Fibroblast of pulmonary artery (primary cell): ENCODE data around the gene TMEM132D.

ENCODE experiments used
- DNase-seq: peaks from one replicate; pipeline ENCODE4 v3.0.0-alpha.2; 2010; ENCODE audit warnings: low read depth
- H3K4me3 ChIP-seq: replicated peaks from 2 replicates; pipeline ENCODE4 v1.5.1; 2011; ENCODE audit warnings: low read depth, mild to moderate bottlenecking, control low read depth, low read length, moderate library complexity
- TF ChIP-seq, protein P1 (sequence below): IDR thresholded peaks from 2 replicates; pipeline ENCODE4 v1.5.1; 2011; ENCODE audit warnings: mild to moderate bottlenecking, control low read depth, low read length, inconsistent platforms; ENCODE audit errors: missing control alignments

The TMEM132D gene

DNA sequence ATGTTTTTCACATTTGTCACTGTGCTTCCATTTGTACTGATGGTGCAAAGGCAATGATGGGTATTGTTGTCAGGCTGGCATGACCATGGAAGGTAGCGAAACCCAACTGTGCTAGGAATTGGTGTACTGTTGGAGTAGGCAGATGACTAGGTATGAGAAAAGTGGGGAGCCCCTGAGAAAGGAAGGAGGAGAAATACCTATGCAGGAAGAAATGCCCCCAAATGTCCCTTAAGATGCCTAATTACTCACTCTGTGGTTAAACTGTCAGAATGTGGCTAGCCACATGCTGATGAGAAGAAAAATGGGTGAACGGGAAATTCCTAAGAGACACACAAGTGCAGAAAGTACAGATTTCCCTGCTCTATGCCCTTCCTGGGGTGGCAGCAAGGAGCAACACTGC lies 339.1 kb downstream of the TMEM132D start:
- DNase-seq = no peak
- TF ChIP-seq, protein P1, sequence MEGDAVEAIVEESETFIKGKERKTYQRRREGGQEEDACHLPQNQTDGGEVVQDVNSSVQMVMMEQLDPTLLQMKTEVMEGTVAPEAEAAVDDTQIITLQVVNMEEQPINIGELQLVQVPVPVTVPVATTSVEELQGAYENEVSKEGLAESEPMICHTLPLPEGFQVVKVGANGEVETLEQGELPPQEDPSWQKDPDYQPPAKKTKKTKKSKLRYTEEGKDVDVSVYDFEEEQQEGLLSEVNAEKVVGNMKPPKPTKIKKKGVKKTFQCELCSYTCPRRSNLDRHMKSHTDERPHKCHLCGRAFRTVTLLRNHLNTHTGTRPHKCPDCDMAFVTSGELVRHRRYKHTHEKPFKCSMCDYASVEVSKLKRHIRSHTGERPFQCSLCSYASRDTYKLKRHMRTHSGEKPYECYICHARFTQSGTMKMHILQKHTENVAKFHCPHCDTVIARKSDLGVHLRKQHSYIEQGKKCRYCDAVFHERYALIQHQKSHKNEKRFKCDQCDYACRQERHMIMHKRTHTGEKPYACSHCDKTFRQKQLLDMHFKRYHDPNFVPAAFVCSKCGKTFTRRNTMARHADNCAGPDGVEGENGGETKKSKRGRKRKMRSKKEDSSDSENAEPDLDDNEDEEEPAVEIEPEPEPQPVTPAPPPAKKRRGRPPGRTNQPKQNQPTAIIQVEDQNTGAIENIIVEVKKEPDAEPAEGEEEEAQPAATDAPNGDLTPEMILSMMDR = no peak
- no peak overlapping the region for H3K4me3 ChIP-seq

DNA sequence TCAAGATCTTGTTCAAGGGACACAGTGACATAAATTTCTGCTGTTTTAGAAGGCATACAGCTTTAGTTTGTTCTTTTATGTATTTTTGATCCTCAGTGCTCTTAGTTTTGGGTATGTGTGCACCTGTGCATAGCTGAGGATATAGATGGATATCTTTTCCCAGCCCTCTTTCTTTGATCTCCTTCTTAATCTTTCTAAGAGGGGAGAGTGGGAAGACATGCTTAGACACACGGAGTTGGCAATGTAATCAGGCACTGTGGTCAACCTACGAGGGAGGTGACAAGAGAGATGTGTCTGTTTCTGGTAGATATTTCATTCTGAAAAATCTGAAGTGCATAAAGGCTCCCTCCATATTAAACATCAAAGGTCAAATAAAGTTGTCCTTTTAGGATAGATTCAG lies 340.6 kb downstream of the TMEM132D start:
- no peak overlapping the region for H3K4me3 ChIP-seq
- no peak for DNase-seq
- TF ChIP-seq, protein P1 = no peak

DNA sequence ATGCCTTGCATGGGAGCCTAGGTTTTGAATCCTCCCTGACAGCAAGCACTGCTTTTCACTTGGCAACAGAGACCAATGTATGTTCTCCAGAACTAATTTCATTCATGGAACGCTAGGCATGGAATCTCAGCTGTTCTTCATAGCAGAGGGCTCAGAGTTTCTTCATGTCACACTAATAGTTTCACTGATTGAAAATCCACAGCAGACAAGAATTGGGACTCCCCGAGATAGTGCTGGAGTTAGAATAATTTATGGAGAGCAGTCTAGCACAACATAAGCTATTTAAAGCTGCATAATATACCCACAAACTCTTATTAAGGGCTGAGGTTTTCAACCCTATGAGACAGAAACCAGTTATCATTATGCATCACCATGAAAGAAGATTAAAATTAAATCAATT lies 342.5 kb downstream of the TMEM132D start:
- DNase-seq = no peak
- no peak overlapping the region for H3K4me3 ChIP-seq
- TF ChIP-seq, protein P1 = no peak

DNA sequence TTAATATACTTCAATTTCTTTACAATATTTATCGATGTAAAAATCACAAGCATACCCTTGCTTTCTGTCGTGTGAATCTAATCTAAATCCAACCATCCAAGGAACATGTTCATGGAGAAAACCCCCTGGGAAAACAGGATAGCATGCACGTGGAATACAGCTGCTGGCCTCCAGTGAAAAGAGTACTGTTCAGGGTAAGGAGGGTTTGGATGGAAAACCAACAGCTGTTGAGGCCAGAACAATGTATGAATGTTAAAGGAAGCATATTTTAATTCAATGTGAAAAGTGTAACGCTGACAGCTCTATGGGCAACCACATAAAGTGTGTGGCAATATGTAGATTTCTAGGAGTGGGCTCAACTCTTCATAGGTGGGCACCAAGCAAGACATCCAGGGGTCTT lies 344.0 kb downstream of the TMEM132D start:
- no peak for DNase-seq
- TF ChIP-seq, protein P1 = no peak
- H3K4me3 ChIP-seq = no peak overlapping the region

DNA sequence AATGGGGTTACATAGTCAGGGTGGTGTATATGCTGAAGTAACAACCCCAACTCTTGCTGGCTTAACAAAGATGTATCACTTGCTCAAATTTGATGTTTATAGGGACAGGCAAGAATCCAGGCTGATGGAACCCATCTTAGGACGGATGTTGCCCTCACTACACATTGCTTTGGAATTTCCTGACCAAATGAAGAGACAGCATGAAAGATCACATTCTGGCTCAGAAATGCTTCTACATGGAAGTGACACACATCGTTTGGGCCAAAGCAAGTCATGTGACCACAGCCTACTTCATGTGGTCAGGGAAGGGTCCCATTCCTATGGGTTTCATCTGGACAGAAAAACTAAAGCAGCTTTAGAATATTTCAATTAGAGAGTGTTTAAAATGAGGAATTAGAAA lies 345.8 kb downstream of the TMEM132D start:
- TF ChIP-seq, protein P1 = no peak
- H3K4me3 ChIP-seq = no peak overlapping the region
- DNase-seq = no peak

DNA sequence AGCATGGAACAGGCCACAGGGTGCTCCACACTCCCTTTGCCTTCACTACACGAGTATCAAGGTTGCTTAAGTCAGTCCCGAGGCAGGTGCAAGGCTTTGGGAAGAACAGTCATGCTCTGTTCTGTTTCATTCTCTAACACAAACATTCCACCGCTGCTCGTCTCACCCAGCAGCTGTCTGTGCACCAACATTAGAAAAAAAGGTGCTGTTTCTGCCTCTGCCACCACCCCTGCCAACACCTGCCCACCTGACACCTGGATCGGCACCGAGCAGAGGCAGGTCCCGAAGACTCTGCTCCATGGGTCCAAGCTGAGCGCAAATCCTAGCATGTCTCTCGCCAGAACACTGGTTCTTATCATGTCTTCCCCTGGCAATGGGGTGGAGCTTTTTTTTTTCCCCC lies 347.7 kb downstream of the TMEM132D start:
- no peak for DNase-seq
- TF ChIP-seq, protein P1 = no peak
- no peak overlapping the region for H3K4me3 ChIP-seq

DNA sequence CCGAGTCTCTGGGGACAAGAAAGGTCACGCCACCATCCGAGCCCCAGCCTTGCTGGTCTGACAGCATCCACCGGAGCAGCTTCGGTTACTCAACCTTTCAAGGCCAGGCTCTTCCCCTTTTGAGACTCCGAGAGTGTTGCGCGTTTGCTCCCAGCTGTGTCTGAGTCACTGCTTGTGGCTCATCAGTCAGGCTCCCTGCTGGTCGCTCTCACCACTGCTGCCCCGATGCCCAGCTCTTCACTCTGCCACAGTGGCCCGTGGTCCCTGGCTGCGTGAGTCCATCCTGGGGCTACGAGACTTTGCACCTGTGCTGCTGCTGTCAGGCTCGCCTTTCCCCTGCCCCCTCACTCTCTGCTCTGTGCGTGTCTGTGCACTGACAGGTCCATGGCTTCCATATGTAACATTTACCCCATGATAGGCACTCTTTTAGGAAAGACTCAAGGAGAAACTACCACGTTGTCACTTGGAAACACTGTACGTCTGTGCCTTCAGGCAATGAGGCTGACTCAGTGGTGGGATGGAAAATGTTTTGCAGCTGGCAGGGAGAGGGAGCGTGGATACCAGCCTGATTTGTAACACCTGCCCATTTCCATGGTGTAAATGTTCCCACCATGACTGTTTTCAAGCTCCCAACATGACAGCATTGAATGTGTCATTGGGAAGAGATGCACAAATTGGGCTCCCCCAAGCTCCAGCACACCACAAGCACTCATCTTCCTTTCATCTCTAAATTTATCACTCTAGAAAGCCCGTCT lies 350.7 kb downstream of the TMEM132D start:
- DNase-seq = no peak
- H3K4me3 ChIP-seq = no peak overlapping the region
- TF ChIP-seq, protein P1 = no peak
